Retinal pigment epithelial cell (primary cell): ENCODE results near the gene MCAT.

ENCODE experiments used
- DNase-seq: peaks from one replicate; pipeline ENCODE4 v3.0.0-alpha.2; 2010; ENCODE audit warnings: low read depth
- H3K4me3 ChIP-seq: 2 replicates; pipeline ENCODE4 v1.5.1; 2011; ENCODE audit warnings: mild to moderate bottlenecking, low read length, control low read depth, moderate library complexity
- CTCF ChIP-seq: conservative IDR thresholded peaks from 2 replicates; pipeline ENCODE4 v1.5.1; 2011; ENCODE audit warnings: low read depth, low read length, control low read depth, inconsistent platforms

MCAT gene

DNA sequence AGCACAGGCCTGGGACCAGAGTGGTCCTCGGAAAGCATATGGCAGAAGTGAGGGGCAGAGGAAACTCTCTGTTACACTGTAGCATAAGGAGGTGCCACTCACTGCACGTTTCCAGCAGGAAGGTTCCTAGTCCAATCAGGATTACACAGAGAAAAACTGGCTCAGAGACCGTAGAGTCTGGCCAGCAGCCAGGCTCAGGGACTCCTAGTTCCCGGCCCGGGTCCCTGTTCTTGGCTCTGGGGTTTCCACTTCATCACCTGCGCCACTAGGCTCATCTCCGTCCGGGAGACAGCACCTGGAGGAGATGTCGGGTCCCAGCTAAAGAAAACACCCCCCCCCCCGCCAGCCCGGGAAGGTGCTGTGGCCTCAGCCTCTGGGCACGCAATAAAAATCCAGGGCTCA lies 42.7 kb upstream of the MCAT start:
- H3K4me3 ChIP-seq, result peak overlapping the region; percentile 74
- TF ChIP-seq CTCF, result no peak
- DNase-seq, result no peak

DNA sequence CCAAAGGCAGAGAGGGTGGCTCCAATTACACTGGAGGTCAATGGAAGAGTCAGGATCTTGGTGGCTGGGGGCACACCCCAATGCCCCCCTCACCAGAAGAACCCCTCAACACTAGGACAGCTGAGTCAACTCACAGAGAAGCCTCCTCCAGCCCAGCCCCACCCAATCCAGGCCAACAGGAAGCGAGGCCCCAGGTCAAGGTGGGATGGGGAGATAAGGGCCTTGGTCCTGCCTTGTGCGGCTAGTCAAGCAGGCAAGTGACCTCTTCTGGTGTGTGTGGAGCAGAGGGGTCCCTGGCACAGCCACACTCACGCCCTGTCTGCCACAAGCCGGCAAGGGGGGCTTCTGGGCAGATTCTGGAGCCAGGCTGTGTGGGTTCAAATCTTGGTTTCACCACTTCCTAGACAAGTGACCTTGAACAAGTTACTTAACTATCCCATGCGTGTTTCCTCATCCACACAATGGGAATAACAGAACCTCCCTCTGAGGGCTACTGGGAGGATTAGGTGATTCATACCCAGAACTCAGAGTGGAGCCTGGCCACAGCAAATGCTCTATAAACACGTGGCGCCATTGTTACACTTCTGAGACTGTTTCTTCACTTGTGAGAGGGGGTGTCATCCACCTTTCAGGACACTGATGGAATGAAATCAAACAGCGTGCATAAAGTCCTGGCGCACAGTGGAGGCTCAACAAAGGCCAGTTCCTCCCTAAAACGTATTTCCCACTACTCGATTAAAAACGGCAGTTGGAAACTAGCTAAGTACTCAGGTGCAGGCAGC lies 40.5 kb upstream of the MCAT start:
- peak; percentile 69 for DNase-seq

GRCh38 chr22:43182726-43183125 lies 39.5 kb upstream of the MCAT start:
- H3K4me3 ChIP-seq, result no peak overlapping the region
- no peak for DNase-seq
- no peak for TF ChIP-seq CTCF

More for the DNA sequence above, 40.5 kb upstream of the MCAT start:
- TF ChIP-seq CTCF, result no peak
- no peak overlapping the region for H3K4me3 ChIP-seq

DNA sequence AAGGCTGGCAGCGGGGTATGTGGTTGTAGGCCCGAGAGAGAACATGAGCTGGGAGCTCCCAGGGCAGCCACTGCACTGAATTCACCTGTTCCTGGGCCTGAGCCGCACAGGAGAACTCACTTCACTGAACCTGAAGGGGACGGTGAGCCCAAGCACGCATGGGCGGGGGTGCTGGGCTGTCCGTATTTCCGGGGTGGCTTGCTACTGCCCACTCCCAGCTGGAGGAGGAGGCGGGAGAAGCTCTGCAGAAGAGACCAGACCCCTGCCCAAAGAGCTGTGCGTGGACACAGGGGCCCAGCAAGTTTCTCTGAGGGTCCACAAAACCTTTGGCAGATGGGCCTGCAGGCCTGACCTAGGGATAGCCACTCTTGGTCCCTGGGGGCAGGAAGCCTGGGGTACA lies 38.9 kb upstream of the MCAT start:
- no peak for DNase-seq
- H3K4me3 ChIP-seq, result no peak overlapping the region
- no peak for TF ChIP-seq CTCF

DNA sequence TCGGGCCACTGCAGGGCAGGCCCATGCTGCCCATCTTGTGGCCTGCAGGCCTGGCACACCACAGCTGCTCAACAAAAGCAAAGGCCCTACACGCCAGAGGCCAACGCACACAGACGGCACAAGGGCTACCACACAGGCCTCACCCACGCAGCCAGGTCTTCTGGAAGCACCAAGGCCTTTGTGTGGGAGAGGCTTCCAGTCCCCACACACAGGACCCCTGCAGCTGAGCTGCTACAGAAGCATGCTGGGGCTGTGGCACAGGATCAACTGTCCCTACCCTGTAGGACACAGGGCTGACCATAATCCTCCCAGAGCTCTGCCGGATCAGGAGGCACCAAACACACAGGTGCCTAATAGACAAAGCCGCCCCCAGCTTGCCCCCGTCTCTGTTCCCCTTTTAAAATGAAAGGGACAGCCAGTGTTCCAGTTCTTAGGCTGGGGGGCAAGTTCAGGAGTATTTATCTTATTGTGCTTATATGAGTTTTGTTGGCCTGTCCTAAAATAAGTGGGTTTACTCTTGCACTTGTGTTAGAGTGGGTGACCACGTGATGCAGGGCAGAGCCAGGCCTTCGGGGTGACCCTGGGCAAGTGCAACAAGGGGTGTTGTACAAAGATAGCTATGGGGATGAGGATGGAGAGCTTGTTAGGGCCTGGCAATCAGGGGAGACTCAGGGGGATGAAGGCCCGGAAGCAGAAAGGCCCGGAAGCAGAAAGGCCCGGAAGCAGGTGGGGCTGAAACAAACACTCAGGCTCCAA lies 38.3 kb upstream of the MCAT start:
- no peak for DNase-seq
- no peak for TF ChIP-seq CTCF
- H3K4me3 ChIP-seq, result no peak overlapping the region

GRCh38 chr22:43180670-43181069 lies 37.5 kb upstream of the MCAT start:
- H3K4me3 ChIP-seq, result no peak overlapping the region
- TF ChIP-seq CTCF, result no peak
- no peak for DNase-seq

- no peak for TF ChIP-seq CTCF
- DNase-seq, result no peak
- H3K4me3 ChIP-seq, result no peak overlapping the region
Measured at GRCh38 chr22:43179911-43180195, 36.7 kb upstream of the MCAT start.
